Jurkat, Clone E6-1 (cell line): Measurements from ENCODE around the gene PRTN3.
"Not testable (repeated sequence)": the region's sequence is repeated elsewhere in the genome, so short reads cannot be mapped to it uniquely, and the experiment has no call there.

Experiments used
- DNase-seq: peaks from one replicate; pipeline ENCODE4 v3.0.0-alpha.2; 2011; ENCODE audit warnings: low read depth, low spot score
- H3K4me3 ChIP-seq: 2 replicates; pipeline ENCODE4 v1.5.1; 2011; ENCODE audit warnings: mild to moderate bottlenecking, low read length, control low read depth, moderate library complexity

PRTN3 gene

GRCh38 chr19:834216-834615, 6.6 kb upstream of the PRTN3 start:
- DNase-seq, result no peak
- H3K4me3 ChIP-seq, result no peak overlapping the region

- no peak for DNase-seq
- H3K4me3 ChIP-seq, result no peak overlapping the region
Observed at GRCh38 chr19:835210-835810, 5.5 kb upstream of the PRTN3 start.

GRCh38 chr19:842802-843179, 2.0 kb downstream of the PRTN3 start:
- DNase-seq, H3K4me3 ChIP-seq: not testable (repeated sequence)

GRCh38 chr19:843180-843835, 2.5 kb downstream of the PRTN3 start:
- no peak overlapping the region for H3K4me3 ChIP-seq
- no peak for DNase-seq

GRCh38 chr19:843836-844545, 3.2 kb downstream of the PRTN3 start:
- no peak overlapping the region for H3K4me3 ChIP-seq
- DNase-seq, result no peak

GRCh38 chr19:844546-844971, 3.8 kb downstream of the PRTN3 start:
- DNase-seq, result peak; percentile 21
- H3K4me3 ChIP-seq, result no peak overlapping the region

- no peak overlapping the region for H3K4me3 ChIP-seq
Observed at GRCh38 chr19:845707-846521, 5.1 kb downstream of the PRTN3 start.

GRCh38 chr19:848386-848921, 7.7 kb downstream of the PRTN3 start:
- no peak for DNase-seq
- no peak overlapping the region for H3K4me3 ChIP-seq

More at GRCh38 chr19:845707-846521, 5.1 kb downstream of the PRTN3 start:
- no peak for DNase-seq

GRCh38 chr19:849195-849594, 8.4 kb downstream of the PRTN3 start:
- H3K4me3 ChIP-seq, DNase-seq: not testable (repeated sequence)

- no peak overlapping the region for H3K4me3 ChIP-seq
- no peak for DNase-seq
Observed at GRCh38 chr19:850221-850978, 9.6 kb downstream of the PRTN3 start.

- DNase-seq, result no peak
- H3K4me3 ChIP-seq, result no peak overlapping the region
Observed at GRCh38 chr19:850979-851335, 10.2 kb downstream of the PRTN3 start.

- H3K4me3 ChIP-seq, result no peak within 1 kb of the TSS
- DNase-seq, result no peak
Observed at GRCh38 chr19:852136-853013, 11.6 kb downstream of the PRTN3 start, which contains the start of gene ELANE. ELANE (plus strand) TSS chr19:852303; CDS start chr19:852329, 26 bp downstream.

- no peak overlapping the region for H3K4me3 ChIP-seq
- DNase-seq, result no peak
Observed at GRCh38 chr19:853014-853585, 12.3 kb downstream of the PRTN3 start.

GRCh38 chr19:853614-854220, 12.9 kb downstream of the PRTN3 start:
- H3K4me3 ChIP-seq, DNase-seq: not testable (repeated sequence)

- H3K4me3 ChIP-seq, result no peak overlapping the region
- no peak for DNase-seq
Observed at GRCh38 chr19:854549-854948, 13.8 kb downstream of the PRTN3 start.

- H3K4me3 ChIP-seq, result no peak overlapping the region
- no peak for DNase-seq
Observed at GRCh38 chr19:855142-855541, 14.3 kb downstream of the PRTN3 start.

- H3K4me3 ChIP-seq, result no peak overlapping the region
- DNase-seq, result no peak
Observed at GRCh38 chr19:855566-856120, 14.8 kb downstream of the PRTN3 start.
